PFSK-1 (cell line): ENCODE measurements around the gene UNCX.

Source experiments
- POLR2AphosphoS5 ChIP-seq: IDR thresholded peaks from 2 replicates; pipeline ENCODE4 v1.6.1; 2012; ENCODE audit warnings: low read depth, mild to moderate bottlenecking, control low read depth, low read length, moderate library complexity
- SIN3A ChIP-seq: IDR thresholded peaks from 2 replicates; pipeline ENCODE4 v1.6.1; 2012; ENCODE audit warnings: mild to moderate bottlenecking, low read length, moderate library complexity, borderline replicate concordance; ENCODE audit not compliant: insufficient read depth
- TAF1 ChIP-seq: IDR thresholded peaks from 2 replicates; pipeline ENCODE4 v1.6.1; 2012; ENCODE audit warnings: low read length, control low read depth, borderline replicate concordance; ENCODE audit not compliant: insufficient read depth
- TF ChIP-seq, protein P1 (sequence below), 2 experiments: IDR thresholded peaks; 2 replicates each; pipeline versions ENCODE4 v1.6.1 to v1.8.0; 2011 to 2012; ENCODE audit warnings: low read depth in 2 of 2, low read length in 2 of 2, control low read depth in 1 of 2, inconsistent platforms in 1 of 2, mild to moderate bottlenecking in 1 of 2, moderate library complexity in 1 of 2; ENCODE audit not compliant: insufficient read depth in 1 of 2

DNA sequence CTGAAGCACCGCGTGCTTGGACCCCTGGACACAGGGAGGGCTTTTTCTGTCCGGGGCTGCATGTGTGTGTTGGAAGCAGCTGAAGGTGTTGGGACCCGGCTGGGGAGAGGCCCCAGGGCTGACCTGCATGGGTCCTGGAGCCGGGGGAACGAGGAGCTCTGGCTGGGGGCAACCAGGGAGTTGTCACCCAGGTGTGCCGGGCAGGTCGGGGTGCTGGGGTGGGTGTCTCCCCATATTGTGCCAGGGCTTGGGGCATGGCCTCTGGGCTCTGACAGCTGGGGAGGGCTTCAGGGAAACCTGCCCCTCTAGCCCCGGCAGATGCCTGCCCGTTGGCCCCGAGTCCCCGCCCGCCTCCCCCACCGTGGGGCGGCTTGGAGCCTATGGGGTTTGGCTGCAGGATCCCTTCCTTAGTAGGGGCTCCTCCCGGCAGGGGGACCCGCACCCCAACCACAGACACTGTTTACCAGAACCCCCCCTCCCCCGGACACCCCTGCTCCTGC is 42.3 kb downstream of the UNCX start:
- TF ChIP-seq TAF1: no peak
- no peak for TF ChIP-seq SIN3A
- TF ChIP-seq, protein P1, sequence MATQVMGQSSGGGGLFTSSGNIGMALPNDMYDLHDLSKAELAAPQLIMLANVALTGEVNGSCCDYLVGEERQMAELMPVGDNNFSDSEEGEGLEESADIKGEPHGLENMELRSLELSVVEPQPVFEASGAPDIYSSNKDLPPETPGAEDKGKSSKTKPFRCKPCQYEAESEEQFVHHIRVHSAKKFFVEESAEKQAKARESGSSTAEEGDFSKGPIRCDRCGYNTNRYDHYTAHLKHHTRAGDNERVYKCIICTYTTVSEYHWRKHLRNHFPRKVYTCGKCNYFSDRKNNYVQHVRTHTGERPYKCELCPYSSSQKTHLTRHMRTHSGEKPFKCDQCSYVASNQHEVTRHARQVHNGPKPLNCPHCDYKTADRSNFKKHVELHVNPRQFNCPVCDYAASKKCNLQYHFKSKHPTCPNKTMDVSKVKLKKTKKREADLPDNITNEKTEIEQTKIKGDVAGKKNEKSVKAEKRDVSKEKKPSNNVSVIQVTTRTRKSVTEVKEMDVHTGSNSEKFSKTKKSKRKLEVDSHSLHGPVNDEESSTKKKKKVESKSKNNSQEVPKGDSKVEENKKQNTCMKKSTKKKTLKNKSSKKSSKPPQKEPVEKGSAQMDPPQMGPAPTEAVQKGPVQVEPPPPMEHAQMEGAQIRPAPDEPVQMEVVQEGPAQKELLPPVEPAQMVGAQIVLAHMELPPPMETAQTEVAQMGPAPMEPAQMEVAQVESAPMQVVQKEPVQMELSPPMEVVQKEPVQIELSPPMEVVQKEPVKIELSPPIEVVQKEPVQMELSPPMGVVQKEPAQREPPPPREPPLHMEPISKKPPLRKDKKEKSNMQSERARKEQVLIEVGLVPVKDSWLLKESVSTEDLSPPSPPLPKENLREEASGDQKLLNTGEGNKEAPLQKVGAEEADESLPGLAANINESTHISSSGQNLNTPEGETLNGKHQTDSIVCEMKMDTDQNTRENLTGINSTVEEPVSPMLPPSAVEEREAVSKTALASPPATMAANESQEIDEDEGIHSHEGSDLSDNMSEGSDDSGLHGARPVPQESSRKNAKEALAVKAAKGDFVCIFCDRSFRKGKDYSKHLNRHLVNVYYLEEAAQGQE (IDR thresholded peaks at IDR 0.05; ENCODE audit: insufficient read depth in 1 of 2, low read depth in 2 of 2, low read length in 2 of 2): no peak
- TF ChIP-seq POLR2AphosphoS5: no peak
